Panc1 (cell line): ENCODE results near the gene RPL39. TPM values are rescaled to one million over a fixed set of nuclear protein-coding genes. Genes with fewer than 3 reads are reported as not detected.

Experiments used
- ATAC-seq: fragments of 200-7000 bp; cut with Tn5 transposase; 2 replicates; pipeline ENCODE4 v1.9.1; 2020; ENCODE audit warnings: mild to moderate bottlenecking, moderate library complexity
- BruUV-seq: library from RNA; stranded (reverse); fragments of 400-500 nt; replicated peaks from 2 replicates; lab custom pipeline; 2021; lab: Mats Ljungman, UMichigan
- CTCF ChIA-PET: fragments of 300-600 bp; sonication (Branson Sonifier 250); formaldehyde crosslinking; loops from one replicate; lab custom pipeline; 2022; ENCODE audit warnings: antibody characterized with exemption; lab: Charles Lee
- POLR2A ChIA-PET: fragments of 300-600 bp; sonication (Branson Sonifier 250); formaldehyde crosslinking; loops from one replicate; lab custom pipeline; 2022; ENCODE audit warnings: antibody characterized with exemption; lab: Charles Lee
- DNase-seq: peaks from one replicate; pipeline ENCODE4 v3.0.0-alpha.2; 2010; ENCODE audit warnings: low read depth, low spot score
- H3K27ac ChIP-seq: 2 replicates; pipeline ENCODE4 v1.5.1; 2011; ENCODE audit warnings: mild to moderate bottlenecking, low read length, inconsistent platforms
- H3K27me3 ChIP-seq: fragments of 200-500 bp; sonication (Bioruptor generic); 2 replicates; pipeline ENCODE4 v1.6.0; 2014; ENCODE audit warnings: low read length, inconsistent platforms; ENCODE audit not compliant: control insufficient read depth, insufficient read depth
- H3K36me3 ChIP-seq: fragments of 200-500 bp; sonication (Bioruptor generic); 2 replicates; pipeline ENCODE4 v1.5.1; 2014; ENCODE audit warnings: inconsistent platforms, mild to moderate bottlenecking, low read length, moderate library complexity; ENCODE audit not compliant: control insufficient read depth, insufficient read depth
- H3K4me1 ChIP-seq: 2 replicates; pipeline ENCODE4 v1.5.1; 2011; ENCODE audit warnings: inconsistent platforms, mild to moderate bottlenecking, low read length, moderate library complexity; ENCODE audit not compliant: control insufficient read depth, insufficient read depth
- H3K4me3 ChIP-seq, 2 experiments: 2 replicates each; pipeline ENCODE4 v1.5.1; 2011 to 2012; ENCODE audit warnings: low read depth in 2 of 2, low read length in 2 of 2, mild to moderate bottlenecking in 2 of 2, inconsistent platforms in 1 of 2, moderate library complexity in 1 of 2
- H3K9me3 ChIP-seq: fragments of 200-500 bp; sonication (Bioruptor generic); 2 replicates; pipeline ENCODE4 v1.5.1; 2014; ENCODE audit warnings: low read depth, mild to moderate bottlenecking, inconsistent platforms, low read length, moderate library complexity; ENCODE audit not compliant: control insufficient read depth, insufficient read depth
- CTCF ChIP-seq: fragments of 450-650 bp; IDR thresholded peaks from 2 replicates; pipeline ENCODE4 v1.5.1; 2017; ENCODE audit warnings: mild to moderate bottlenecking
- POLR2AphosphoS5 ChIP-seq: IDR thresholded peaks from 2 replicates; pipeline ENCODE4 v1.6.1; 2012; ENCODE audit warnings: mild to moderate bottlenecking, low read depth, low read length, moderate library complexity
- REST ChIP-seq, 2 experiments: IDR thresholded peaks; 2 replicates each; pipeline ENCODE4 v1.6.1; 2011 to 2012; ENCODE audit warnings: low read depth in 2 of 2, control low read depth in 1 of 2, low read length in 1 of 2, mild to moderate bottlenecking in 1 of 2, moderate library complexity in 1 of 2; ENCODE audit not compliant: insufficient read depth in 1 of 2
- SIN3A ChIP-seq: IDR thresholded peaks from 2 replicates; pipeline ENCODE4 v1.6.1; 2012; ENCODE audit warnings: low read depth, mild to moderate bottlenecking, low read length, moderate library complexity, borderline replicate concordance; ENCODE audit not compliant: insufficient read depth
- TCF7L2 ChIP-seq: IDR thresholded peaks from 2 replicates; pipeline ENCODE4 v1.6.1; 2011; ENCODE audit warnings: mild to moderate bottlenecking, low read depth, low read length, inconsistent platforms
- in situ Hi-C: cut with HindIII; loops from 2 replicates; pipeline ENCODE4 v1.10.0; 2016; ENCODE audit warnings: low sequenced_read_pairs, low pct_unique_long_range_greater_than_20kb
- intact Hi-C: fragments of 100-400 bp; cut with micrococcal nuclease; formaldehyde crosslinking; loops from one replicate; pipeline ENCODE4 v1.10.0; 2022; ENCODE audit not compliant: unreplicated experiment
- total RNA-seq: library from RNA; stranded (reverse); gene quantifications from one replicate; pipeline ENCODE4 v1.2.1, GENCODE V29; 2021; ENCODE audit not compliant: unreplicated experiment

The RPL39 gene
- total RNA-seq, 1 experiment from 2014 or later, result 1,882 TPM

- H3K9me3 ChIP-seq, result no peaks in the 10 kb centered on the region
- H3K4me3 ChIP-seq, result no peak overlapping the region
- DNase-seq (no peak), ATAC-seq (peak; percentile 75; the same call in 1 of the 2 replicates)
- intact Hi-C loops, result no loop called here
- no peaks in the 10 kb centered on the region for H3K27me3 ChIP-seq
- H3K36me3 ChIP-seq, result no peaks in the 10 kb centered on the region
- TF ChIP-seq CTCF (no peak), TCF7L2 (no peak), POLR2AphosphoS5 (no peak), REST (IDR thresholded peaks at IDR 0.05; ENCODE audit: insufficient read depth in 1 of 2, low read depth in 2 of 2, low read length in 1 of 2) (no peak), SIN3A (no peak)
- ChIA-PET POLR2A (no interaction called here), CTCF (interaction anchor here (1.0 kb wide), 1 partner anchor 14 kb away, joined by 3 read pairs; no protein-coding TSS in a partner anchor)
- in situ Hi-C loops, result no loop called here
- no peak overlapping the region for H3K27ac ChIP-seq
- H3K4me1 ChIP-seq, result 0 out of 2 replicates have a peak, but pooled peaks cover 5% of the 10 kb centered on the region
- BruUV-seq, result no TSS peak
Measured at GRCh38 chrX:119745283-119745848, 46.1 kb downstream of the RPL39 start.

GRCh38 chrX:119738742-119739141, 52.7 kb downstream of the RPL39 start:
- Histone ChIP-seq H3K4me1 (peaks cover 8% of the 10 kb centered on the region; the same call in 1 of the 2 replicates), H3K9me3 (no peaks in the 10 kb centered on the region), H3K4me3 (no peak overlapping the region), H3K36me3 (no peaks in the 10 kb centered on the region), H3K27ac (no peak overlapping the region), H3K27me3 (no peaks in the 10 kb centered on the region)
- DNase-seq (no peak), ATAC-seq (no peak)
- POLR2A ChIA-PET, result no interaction called here
- TF ChIP-seq REST (IDR thresholded peaks at IDR 0.05; ENCODE audit: insufficient read depth in 1 of 2, low read depth in 2 of 2, low read length in 1 of 2) (no peak), CTCF (no peak), TCF7L2 (no peak), POLR2AphosphoS5 (no peak), SIN3A (no peak)
- intact Hi-C loops, result no loop called here
- BruUV-seq, result no TSS peak
- in situ Hi-C loops, result no loop called here
- CTCF ChIA-PET, result interaction anchor here (0.6 to 0.7 kb wide), 2 partner anchors 11 to 223 kb away, joined by 3 read pairs; no protein-coding TSS in a partner anchor
